GM21717 (cell line): Measurements from ENCODE around the gene ARPC3.
A peak's percentile ranks its signal among the peaks of the same experiment; 100 is the strongest.
"Not testable (repeated sequence)": the region's sequence is repeated elsewhere in the genome, so short reads cannot be mapped to it uniquely, and the experiment has no call there.

Experiments used
- ATAC-seq: cut with Tn5 transposase; IDR thresholded peaks from one replicate; pipeline ENCODE4 v1.9.1; 2021; ENCODE audit warnings: mild to moderate bottlenecking, moderate library complexity; ENCODE audit not compliant: unreplicated experiment

The ARPC3 gene

GRCh38 chr12:110449799-110450497 lies at the start of gene ARPC3:
ARPC3 (minus strand) TSS chr12:110450337; CDS start chr12:110450260, 77 bp downstream.
- ATAC-seq = peak; percentile 86

- no peak for ATAC-seq
Observed at GRCh38 chr12:110498984-110499706, 49.0 kb upstream of the ARPC3 start.

- no peak for ATAC-seq
Observed at GRCh38 chr12:110475426-110475825, 25.3 kb upstream of the ARPC3 start.

- ATAC-seq = peak; percentile 64
Observed at GRCh38 chr12:110468214-110469048, 18.3 kb upstream of the ARPC3 start, which contains the start of the genes FAM216A and GPN3. FAM216A (plus strand) TSS chr12:110468845; CDS start chr12:110468876, 31 bp downstream. GPN3 (minus strand) TSS chr12:110468257; CDS start chr12:110468203, 54 bp downstream.

GRCh38 chr12:110467847-110468213 lies 17.7 kb upstream of the ARPC3 start:
- ATAC-seq = no peak

GRCh38 chr12:110466791-110467190 lies 16.7 kb upstream of the ARPC3 start:
- no peak for ATAC-seq

- not testable (repeated sequence) for ATAC-seq
Observed at GRCh38 chr12:110465765-110466164, 15.6 kb upstream of the ARPC3 start.

- ATAC-seq = no peak
Observed at GRCh38 chr12:110465024-110465423, 14.9 kb upstream of the ARPC3 start.

GRCh38 chr12:110461189-110461588 lies 11.1 kb upstream of the ARPC3 start:
- ATAC-seq = not testable (repeated sequence)

GRCh38 chr12:110458756-110459155 lies 8.6 kb upstream of the ARPC3 start:
- no peak for ATAC-seq

GRCh38 chr12:110453569-110454296 lies 3.6 kb upstream of the ARPC3 start:
- ATAC-seq = no peak

GRCh38 chr12:110451263-110451662 lies 1.1 kb upstream of the ARPC3 start:
- ATAC-seq = no peak

GRCh38 chr12:110444455-110444854 lies 5.7 kb downstream of the ARPC3 start:
- no peak for ATAC-seq

GRCh38 chr12:110436231-110436630 lies 13.9 kb downstream of the ARPC3 start:
- no peak for ATAC-seq

GRCh38 chr12:110431957-110432587 lies 18.1 kb downstream of the ARPC3 start:
- no peak for ATAC-seq

- not testable (repeated sequence) for ATAC-seq
Observed at GRCh38 chr12:110429676-110430075, 20.5 kb downstream of the ARPC3 start.

GRCh38 chr12:110426406-110426805 lies 23.7 kb downstream of the ARPC3 start:
- ATAC-seq = no peak

GRCh38 chr12:110424237-110424636 lies 25.9 kb downstream of the ARPC3 start:
- ATAC-seq = no peak

- ATAC-seq = no peak
Observed at GRCh38 chr12:110421701-110422100, 28.4 kb downstream of the ARPC3 start.

- no peak for ATAC-seq
Observed at GRCh38 chr12:110421159-110421661, 28.9 kb downstream of the ARPC3 start.
